Esophagus squamous epithelium (tissue), 4 donors: Measurements from ENCODE around the gene KLHL21.

Experiments used
- CTCF ChIP-seq, 6 experiments: fragments of 450-650 bp in 4 of 6; fragments of 200-600 bp in 2 of 6; sonication (generic) in 2 of 6; IDR thresholded peaks; one replicate each; pipeline ENCODE4 v1.5.1; 2016 to 2019; ENCODE audit warnings: antibody characterized with exemption in 6 of 6, mild to moderate bottlenecking in 4 of 6, moderate library complexity in 4 of 6
- POLR2A ChIP-seq, 4 donors: fragments of 450-650 bp; IDR thresholded peaks; one replicate each; pipeline ENCODE4 v1.6.1; 2017; ENCODE audit warnings: antibody characterized with exemption in 4 of 4, mild to moderate bottlenecking in 4 of 4, moderate library complexity in 3 of 4

GRCh38 chr1:6592441-6592840, 10.2 kb downstream of the KLHL21 start:
- TF ChIP-seq CTCF (IDR thresholded peaks at IDR 0.05) (no peak), POLR2A (IDR thresholded peaks at IDR 0.05) (no peak)
